ENCODE measurements around the gene NAP1L1.

Gene NAP1L1

GRCh38 chr12:76049575-76050251, 34.8 kb downstream of the NAP1L1 start:
- no peak for TF ChIP-seq CTCF (conservative IDR thresholded peaks at IDR 0.05)
- no peak for TF ChIP-seq ZFX (IDR thresholded peaks at IDR 0.05)
- H3K27ac ChIP-seq, result no peak overlapping the region

GRCh38 chr12:76047742-76048141, 36.7 kb downstream of the NAP1L1 start:
- no peak overlapping the region for H3K27ac ChIP-seq
- no peak for TF ChIP-seq ZFX (IDR thresholded peaks at IDR 0.05)
- no peak for TF ChIP-seq CTCF (conservative IDR thresholded peaks at IDR 0.05)

GRCh38 chr12:76047060-76047459, 37.4 kb downstream of the NAP1L1 start:
- H3K27ac ChIP-seq, result no peak overlapping the region
- TF ChIP-seq ZFX (IDR thresholded peaks at IDR 0.05), result no peak
- TF ChIP-seq CTCF (conservative IDR thresholded peaks at IDR 0.05), result no peak

GRCh38 chr12:76043377-76043776, 41.1 kb downstream of the NAP1L1 start:
- TF ChIP-seq CTCF (conservative IDR thresholded peaks at IDR 0.05) (no peak), ZFX (IDR thresholded peaks at IDR 0.05) (no peak)
- no peak overlapping the region for H3K27ac ChIP-seq

GRCh38 chr12:76042147-76042546, 42.3 kb downstream of the NAP1L1 start:
- H3K27ac ChIP-seq, result no peak overlapping the region
- TF ChIP-seq CTCF (conservative IDR thresholded peaks at IDR 0.05) (no peak), ZFX (IDR thresholded peaks at IDR 0.05) (no peak)

GRCh38 chr12:76041406-76041805, 43.1 kb downstream of the NAP1L1 start:
- TF ChIP-seq CTCF (conservative IDR thresholded peaks at IDR 0.05) (no peak), ZFX (IDR thresholded peaks at IDR 0.05) (no peak)

GRCh38 chr12:76040461-76040860, 44.0 kb downstream of the NAP1L1 start:
- H3K27ac ChIP-seq, result no peak overlapping the region
- TF ChIP-seq CTCF (conservative IDR thresholded peaks at IDR 0.05), result no peak
- no peak for TF ChIP-seq ZFX (IDR thresholded peaks at IDR 0.05)

More at GRCh38 chr12:76041406-76041805, 43.1 kb downstream of the NAP1L1 start:
- H3K27ac ChIP-seq, result no peak overlapping the region

All from C4-2B (cell line).